ENCODE data around the gene OSMR.

Gene OSMR

GRCh38 chr5:38845526-38846378 is at the start of gene OSMR:
OSMR (plus strand) TSS chr5:38846012; CDS start chr5:38869045, 23,033 bp downstream.
- DNase-seq (ENCODE audit: low spot score), result no peak
- no peak for TF ChIP-seq CTCF (IDR thresholded peaks at IDR 0.05; ENCODE audit: extremely low read depth, missing control alignments)

- no peak for TF ChIP-seq CTCF (IDR thresholded peaks at IDR 0.05; ENCODE audit: extremely low read depth, missing control alignments)
- no peak for DNase-seq (ENCODE audit: low spot score)
Observed at GRCh38 chr5:38796742-38797108, 49.1 kb upstream of the OSMR start.

DNA sequence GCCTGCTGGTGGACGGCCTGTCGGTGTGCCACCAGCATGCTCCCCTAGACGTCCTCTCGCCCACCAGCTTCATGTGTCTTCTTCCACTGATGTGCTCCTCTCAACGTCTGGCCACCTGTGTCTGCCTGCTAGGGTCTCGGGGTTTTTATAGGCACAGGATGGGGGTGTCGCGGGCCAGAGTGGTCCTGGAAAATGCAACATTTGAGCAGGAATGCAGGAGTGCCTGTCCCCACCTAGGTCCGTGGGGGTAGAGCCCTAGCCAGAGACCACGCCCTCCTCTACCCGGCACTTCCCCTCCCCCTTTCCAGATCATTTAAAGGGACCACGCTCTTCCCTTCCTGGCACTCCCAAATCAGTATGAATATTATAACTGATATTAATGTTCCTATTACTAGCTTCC is 48.0 kb upstream of the OSMR start:
- no peak for DNase-seq (ENCODE audit: low spot score)
- TF ChIP-seq CTCF (IDR thresholded peaks at IDR 0.05; ENCODE audit: extremely low read depth, missing control alignments), result no peak

- TF ChIP-seq CTCF (IDR thresholded peaks at IDR 0.05; ENCODE audit: extremely low read depth, missing control alignments), result no peak
- no peak for DNase-seq (ENCODE audit: low spot score)
Observed at GRCh38 chr5:38799556-38800377, 46.0 kb upstream of the OSMR start.

DNA sequence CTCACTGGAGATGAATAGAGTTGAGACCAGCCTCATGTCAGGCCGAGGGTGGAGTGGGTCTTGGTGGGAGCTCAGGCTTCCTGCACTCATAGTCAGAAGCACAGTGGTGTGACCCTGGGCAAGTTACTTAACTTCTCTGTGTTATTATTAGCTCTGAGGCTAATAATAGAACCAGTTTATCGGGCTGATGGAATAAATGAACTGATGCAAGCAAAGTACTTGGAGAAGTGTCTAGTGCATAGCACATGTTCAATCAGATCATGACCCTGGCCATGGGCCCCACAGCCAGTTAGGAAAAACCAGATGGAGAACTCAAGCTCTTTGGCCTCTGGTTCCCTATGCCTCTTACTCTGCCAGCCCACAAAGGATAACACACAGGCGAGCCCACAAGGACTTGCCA is 45.3 kb upstream of the OSMR start:
- TF ChIP-seq CTCF (IDR thresholded peaks at IDR 0.05; ENCODE audit: extremely low read depth, missing control alignments), result no peak
- DNase-seq (ENCODE audit: low spot score), result no peak

- TF ChIP-seq CTCF (IDR thresholded peaks at IDR 0.05; ENCODE audit: extremely low read depth, missing control alignments), result no peak
- no peak for DNase-seq (ENCODE audit: low spot score)
Observed at GRCh38 chr5:38802125-38802524, 43.7 kb upstream of the OSMR start.

- DNase-seq (ENCODE audit: low spot score), result no peak
- TF ChIP-seq CTCF (IDR thresholded peaks at IDR 0.05; ENCODE audit: extremely low read depth, missing control alignments), result no peak
Observed at GRCh38 chr5:38803246-38803645, 42.6 kb upstream of the OSMR start.

Data from GM20000 (cell line).